ENCODE results near the gene MAGEB4.

The MAGEB4 gene

DNA sequence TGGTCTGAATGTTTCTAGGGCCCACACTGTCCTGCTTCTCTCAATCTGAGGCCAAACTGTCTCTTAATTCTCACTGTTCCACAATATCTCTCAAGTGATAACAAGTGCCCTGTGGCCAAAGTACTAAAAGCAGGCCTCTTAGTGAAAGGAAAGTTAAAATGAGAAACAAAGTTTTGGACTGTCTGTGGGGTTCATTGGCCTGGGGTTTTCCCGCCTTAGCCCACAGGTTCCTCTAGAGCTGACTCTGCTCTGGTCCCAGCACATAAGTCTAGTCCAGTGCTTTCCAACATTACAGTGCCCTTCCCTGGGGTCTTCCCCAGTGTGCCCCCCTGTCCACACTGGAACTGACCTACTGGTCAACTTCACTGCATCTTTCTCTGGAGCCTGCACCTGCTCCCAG is 11.5 kb downstream of the MAGEB4 start:
- DNase-seq (ENCODE audit: low read depth): no peak
- TF ChIP-seq CTCF (IDR thresholded peaks at IDR 0.05; ENCODE audit: low read depth, low read length, missing control alignments): no peak
- no peak overlapping the region for H3K4me3 ChIP-seq (ENCODE audit: low read depth, low read length)
- in situ Hi-C loops (cut with HindIII; ENCODE audit: low sequenced_read_pairs): no loop called here

GRCh38 chrX:30259927-30260326 is 18.1 kb downstream of the MAGEB4 start:
- no peak overlapping the region for H3K4me3 ChIP-seq (ENCODE audit: low read depth, low read length)
- DNase-seq (ENCODE audit: low read depth): no peak
- in situ Hi-C loops (cut with HindIII; ENCODE audit: low sequenced_read_pairs): no loop called here
- TF ChIP-seq CTCF (IDR thresholded peaks at IDR 0.05; ENCODE audit: low read depth, low read length, missing control alignments): no peak

DNA sequence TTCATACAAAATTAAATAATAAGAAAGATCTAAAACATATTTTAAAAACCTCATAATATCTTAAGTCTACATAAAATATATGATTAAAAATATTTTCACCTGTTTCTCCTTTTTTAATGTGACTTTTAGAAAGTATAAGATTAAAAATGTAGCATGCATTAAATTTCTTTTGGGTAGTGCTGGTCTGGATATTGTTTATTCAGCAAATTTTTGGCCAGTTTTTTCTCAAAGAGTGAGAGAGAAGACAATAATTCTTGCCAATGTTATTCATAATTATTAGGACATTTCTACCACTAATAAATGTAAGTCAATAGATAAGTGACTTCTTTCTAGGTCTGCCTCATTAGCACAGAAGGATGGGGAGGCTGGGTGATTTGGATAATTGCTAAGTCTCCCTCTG is 19.2 kb downstream of the MAGEB4 start:
- H3K4me3 ChIP-seq (ENCODE audit: low read depth, low read length): no peak overlapping the region
- in situ Hi-C loops (cut with HindIII; ENCODE audit: low sequenced_read_pairs): no loop called here
- no peak for DNase-seq (ENCODE audit: low read depth)
- TF ChIP-seq CTCF (IDR thresholded peaks at IDR 0.05; ENCODE audit: low read depth, low read length, missing control alignments): no peak

DNA sequence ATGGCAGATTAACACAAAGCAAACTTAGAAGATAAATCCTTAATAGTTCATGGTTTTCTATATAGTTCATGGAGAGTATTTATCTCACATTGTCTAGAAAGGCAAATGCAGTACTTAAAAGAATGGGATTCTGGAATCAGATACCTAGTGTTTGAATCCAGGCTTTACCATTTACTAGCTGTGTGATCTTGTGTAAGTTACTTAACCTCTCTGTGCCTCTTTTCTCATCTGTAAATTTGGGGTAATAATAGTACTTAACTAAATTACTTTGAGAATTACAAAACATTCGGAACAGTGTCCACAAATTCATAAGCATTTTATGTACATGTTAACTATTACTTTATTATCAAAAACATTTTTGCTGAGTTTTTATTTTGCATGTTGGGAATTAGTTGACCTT is 21.0 kb downstream of the MAGEB4 start:
- no peak for DNase-seq (ENCODE audit: low read depth)
- TF ChIP-seq CTCF (IDR thresholded peaks at IDR 0.05; ENCODE audit: low read depth, low read length, missing control alignments): no peak
- in situ Hi-C loops (cut with HindIII; ENCODE audit: low sequenced_read_pairs): no loop called here
- no peak overlapping the region for H3K4me3 ChIP-seq (ENCODE audit: low read depth, low read length)

- in situ Hi-C loops (cut with HindIII; ENCODE audit: low sequenced_read_pairs): no loop called here
- DNase-seq (ENCODE audit: low read depth): no peak
- TF ChIP-seq CTCF (IDR thresholded peaks at IDR 0.05; ENCODE audit: low read depth, low read length, missing control alignments): no peak
- no peak overlapping the region for H3K4me3 ChIP-seq (ENCODE audit: low read depth, low read length)
Observed at GRCh38 chrX:30270639-30271038, 28.8 kb downstream of the MAGEB4 start.

GRCh38 chrX:30275498-30275897 is 33.7 kb downstream of the MAGEB4 start:
- H3K4me3 ChIP-seq (ENCODE audit: low read depth, low read length): no peak overlapping the region
- in situ Hi-C loops (cut with HindIII; ENCODE audit: low sequenced_read_pairs): no loop called here
- TF ChIP-seq CTCF (IDR thresholded peaks at IDR 0.05; ENCODE audit: low read depth, low read length, missing control alignments): no peak
- DNase-seq (ENCODE audit: low read depth): no peak

DNA sequence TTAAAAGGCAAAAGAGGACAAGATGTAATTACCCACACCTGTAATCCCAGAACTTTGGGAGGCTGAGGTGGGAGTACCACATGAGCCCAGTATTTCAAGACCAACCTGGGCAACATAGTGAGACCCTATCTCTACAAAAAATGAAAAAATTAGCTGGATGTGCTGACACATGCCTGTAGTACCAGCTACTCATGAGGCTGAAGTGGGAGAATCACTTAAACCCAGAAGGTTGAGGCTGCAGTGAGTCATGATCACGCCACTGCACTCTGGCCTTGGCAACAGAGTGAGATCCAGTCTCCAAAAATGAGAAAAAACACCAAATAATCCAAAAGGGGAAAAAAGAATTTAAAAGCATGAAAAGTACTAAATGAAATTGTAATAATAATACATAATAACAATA is 36.6 kb downstream of the MAGEB4 start:
- TF ChIP-seq CTCF (IDR thresholded peaks at IDR 0.05; ENCODE audit: low read depth, low read length, missing control alignments): no peak

More for the DNA sequence above, 36.6 kb downstream of the MAGEB4 start:
- in situ Hi-C loops (cut with HindIII; ENCODE audit: low sequenced_read_pairs): no loop called here
- no peak overlapping the region for H3K4me3 ChIP-seq (ENCODE audit: low read depth, low read length)
- no peak for DNase-seq (ENCODE audit: low read depth)

All from astrocyte of the cerebellum (primary cell).